ENCODE results near the gene IL25.

- TF ChIP-seq CTCF (IDR thresholded peaks at IDR 0.05 in 4 of 5, conservative IDR thresholded peaks at IDR 0.05 in 1 of 5) (no peak), POLR2A (IDR thresholded peaks at IDR 0.05) (no peak)
Measured at GRCh38 chr14:23411563-23412525, 39.2 kb downstream of the IL25 start.

Data from gastrocnemius medialis (tissue), 4 donors.